Endothelial cell of umbilical vein (primary cell): ENCODE measurements around the gene PRUNE2. TPM values are rescaled to one million over a fixed set of nuclear protein-coding genes. Genes with fewer than 3 reads are reported as not detected.

Experiments
- BruUV-seq: library from RNA; stranded (reverse); fragments of 400-500 nt; replicated peaks from 2 replicates; lab custom pipeline; 2021; lab: Mats Ljungman, UMichigan
- CTCF ChIA-PET: fragments of 300-600, 350-600 bp; sonication (Branson Sonifier 250); formaldehyde crosslinking; loops from one replicate; lab custom pipeline; 2021; ENCODE audit warnings: antibody characterized with exemption, inconsistent platforms; lab: Charles Lee
- POLR2A ChIA-PET: fragments of 300-600, 350-600 bp; sonication (Branson Sonifier 250); formaldehyde crosslinking; loops from one replicate; lab custom pipeline; 2021; ENCODE audit warnings: antibody characterized with exemption, inconsistent platforms; lab: Charles Lee
- DNase-seq: peaks from one replicate; pipeline ENCODE4 v3.0.0-alpha.2; 2011; ENCODE audit warnings: low read depth, low spot score
- FAIRE-seq: peaks from 2 replicates; lab custom pipeline; 2011; peaks lifted over from hg19 to GRCh38; lab: Jason Lieb, UNC
- H2AFZ ChIP-seq: 2 replicates; pipeline ENCODE4 v1.6.0; 2012; ENCODE audit warnings: low read depth, low read length, control low read depth, inconsistent platforms
- H3K27ac ChIP-seq: 2 replicates; pipeline ENCODE4 v1.5.1; 2011; ENCODE audit warnings: low read depth, mild to moderate bottlenecking, control low read depth, low read length, moderate library complexity; ENCODE audit not compliant: insufficient read depth
- H3K27me3 ChIP-seq, 2 experiments: 2 replicates each; pipeline versions ENCODE4 v1.6.0 to v1.6.1; 2011; ENCODE audit warnings: low read length in 2 of 2, mixed read lengths in 1 of 2; ENCODE audit not compliant: control insufficient read depth in 2 of 2, insufficient read depth in 2 of 2
- H3K36me3 ChIP-seq, 2 experiments: 2 replicates in 1 of 2; 3 replicates in 1 of 2; pipeline ENCODE4 v1.5.1; 2011; ENCODE audit warnings: low read length in 2 of 2, mild to moderate bottlenecking in 1 of 2, moderate library complexity in 1 of 2; ENCODE audit not compliant: control insufficient read depth in 2 of 2, insufficient read depth in 2 of 2; ENCODE audit errors: extremely low read depth in 1 of 2
- H3K4me1 ChIP-seq: 3 replicates; pipeline ENCODE4 v1.5.1; 2011; ENCODE audit warnings: mild to moderate bottlenecking, low read length; ENCODE audit not compliant: control insufficient read depth, insufficient read depth; ENCODE audit errors: extremely low read depth
- H3K4me2 ChIP-seq: 2 replicates; pipeline ENCODE4 v1.6.1; 2011; ENCODE audit warnings: low read length, control low read depth, mixed read lengths; ENCODE audit not compliant: insufficient read depth
- H3K4me3 ChIP-seq, 3 experiments: fragments of 200-600 bp in 1 of 3; sonication (generic), shearing (Covaris generic) in 1 of 3; replicated peaks in 1 of 3; 2 replicates each; pipeline ENCODE4 v1.5.1; 2011 to 2016; ENCODE audit warnings: control low read depth in 3 of 3, low read length in 3 of 3, mild to moderate bottlenecking in 2 of 3, inconsistent platforms in 1 of 3, low read depth in 1 of 3, moderate library complexity in 1 of 3; ENCODE audit not compliant: insufficient read depth in 1 of 3
- H3K79me2 ChIP-seq: 2 replicates; pipeline ENCODE4 v1.6.0; 2012; ENCODE audit warnings: low read length, inconsistent platforms; ENCODE audit not compliant: control insufficient read depth, insufficient read depth
- H3K9ac ChIP-seq: replicated peaks from 2 replicates; pipeline ENCODE3; 2011; ENCODE audit warnings: low read length, control low read depth; ENCODE audit not compliant: insufficient read depth; ENCODE audit errors: extremely low read depth
- H3K9me1 ChIP-seq: replicated peaks from 3 replicates; pipeline ENCODE4 v1.6.0; 2011; ENCODE audit warnings: mild to moderate bottlenecking, low read length; ENCODE audit not compliant: control insufficient read depth, insufficient read depth; ENCODE audit errors: extremely low read depth
- H3K9me3 ChIP-seq: replicated peaks from 2 replicates; pipeline ENCODE4 v1.5.1; 2012; ENCODE audit warnings: low read length, inconsistent platforms; ENCODE audit not compliant: control insufficient read depth, insufficient read depth
- H4K20me1 ChIP-seq: replicated peaks from 2 replicates; pipeline ENCODE3; 2011; ENCODE audit warnings: mild to moderate bottlenecking, low read length; ENCODE audit not compliant: control insufficient read depth, insufficient read depth; ENCODE audit errors: extremely low read depth
- EZH2 ChIP-seq: IDR thresholded peaks from 2 replicates; pipeline ENCODE4 v1.6.1; 2012; ENCODE audit warnings: borderline replicate concordance, low read depth, mild to moderate bottlenecking, moderate library complexity, low read length, inconsistent platforms; ENCODE audit not compliant: severe bottlenecking
- FOS ChIP-seq: IDR thresholded peaks from 2 replicates; pipeline ENCODE4 v1.6.1; 2011; ENCODE audit warnings: mild to moderate bottlenecking, low read length, moderate library complexity, borderline replicate concordance; ENCODE audit not compliant: insufficient read depth
- GATA2 ChIP-seq: IDR thresholded peaks from 2 replicates; pipeline ENCODE4 v1.7.0; 2011; ENCODE audit warnings: low read depth, mild to moderate bottlenecking, moderate library complexity, mixed read lengths, low read length; ENCODE audit not compliant: insufficient read length, insufficient read depth
- JUN ChIP-seq: IDR thresholded peaks from 2 replicates; pipeline ENCODE4 v1.6.1; 2011; ENCODE audit warnings: borderline replicate concordance, low read depth; ENCODE audit not compliant: insufficient read length, insufficient read depth
- MYC ChIP-seq: IDR thresholded peaks from one replicate; pipeline ENCODE4 v1.6.1; 2011; ENCODE audit warnings: mild to moderate bottlenecking, low read depth, low read length
- POLR2A ChIP-seq: IDR thresholded peaks from 2 replicates; pipeline ENCODE4 v1.6.1; 2012; ENCODE audit warnings: low read depth, mild to moderate bottlenecking, control low read depth, low read length
- POLR2AphosphoS5 ChIP-seq: IDR thresholded peaks from 2 replicates; pipeline ENCODE4 v1.6.1; 2012; ENCODE audit warnings: low read depth, mild to moderate bottlenecking, control low read depth, low read length, moderate library complexity; ENCODE audit not compliant: insufficient read depth
- dilution Hi-C: fragments of 300-500 bp; cut with MboI; formaldehyde crosslinking; loops from one replicate; pipeline ENCODE4 v1.15.0; 2019; ENCODE audit warnings: low sequenced_read_pairs; ENCODE audit not compliant: extremely low pct_ligation_motif_present
- intact Hi-C: fragments of 100-400 bp; cut with micrococcal nuclease; formaldehyde crosslinking; loops from one replicate; pipeline ENCODE4 v1.10.0; 2022
- polyA plus RNA-seq, 4 experiments: library from polyadenylated mRNA; depleted of rRNA in 3 of 4; stranded (reverse) in 3 of 4; unstranded in 1 of 4; fragments of >200 nt; gene quantifications; 2 replicates each; pipeline versions ENCODE4 v1.2.1 to v1.2.3, GENCODE V29; 2011 to 2012; ENCODE audit warnings: missing spikeins in 1 of 4
- total RNA-seq: library from RNA; stranded (reverse); gene quantifications from 2 replicates; pipeline ENCODE4 v1.2.3, GENCODE V29; 2021
- TF ChIP-seq, protein P1 (sequence below), 2 donors: IDR thresholded peaks; 1 replicate in 1 of 2; 2 replicates in 1 of 2; pipeline ENCODE4 v1.5.1; 2011; ENCODE audit warnings: low read length in 2 of 2, mild to moderate bottlenecking in 2 of 2, moderate library complexity in 2 of 2, control low read depth in 1 of 2, inconsistent platforms in 1 of 2, low read depth in 1 of 2; ENCODE audit not compliant: insufficient read depth in 1 of 2; ENCODE audit errors: extremely low read depth in 1 of 2
- TF ChIP-seq, protein P2 (sequence below): IDR thresholded peaks from 2 replicates; pipeline ENCODE4 v1.6.1; 2011; ENCODE audit not compliant: insufficient read depth, insufficient read length

The PRUNE2 gene
- total and polyA plus RNA-seq, 2 donors (not counting 3 experiments of a cell fraction or from before 2014, with no cell fraction given), result 15.8 to 21.7 TPM

GRCh38 chr9:76894198-76894597, 11.7 kb downstream of the PRUNE2 start:
- Histone ChIP-seq H2AFZ (no peak overlapping the region), H3K4me3 (no peak overlapping the region), H3K27ac (no peak overlapping the region), H3K9me3 (no peaks in the 10 kb centered on the region), H3K79me2 (no peaks in the 10 kb centered on the region), H3K4me2 (no peak overlapping the region), H3K9me1 (no peaks in the 10 kb centered on the region), H3K27me3 (peaks cover 2 to 3% of the 10 kb centered on the region in 2 experiments), H3K4me1 (no peaks in the 10 kb centered on the region), H3K36me3 (no peaks in the 10 kb centered on the region), H4K20me1 (no peaks in the 10 kb centered on the region), H3K9ac (no peak overlapping the region)
- POLR2A ChIA-PET, result interaction anchor here (0.6 kb wide), 1 partner anchor 13 kb away, joined by 5 read pairs; no protein-coding TSS in a partner anchor
- CTCF ChIA-PET, result no interaction called here
- intact Hi-C loops (no loop called here), dilution Hi-C loops (no loop called here)
- DNase-seq, result no peak
- no TSS peak for BruUV-seq
- TF ChIP-seq MYC (no peak), POLR2A (no peak), FOS (no peak), POLR2AphosphoS5 (no peak), JUN (no peak), EZH2 (no peak), GATA2 (no peak)
- TF ChIP-seq, protein P1, sequence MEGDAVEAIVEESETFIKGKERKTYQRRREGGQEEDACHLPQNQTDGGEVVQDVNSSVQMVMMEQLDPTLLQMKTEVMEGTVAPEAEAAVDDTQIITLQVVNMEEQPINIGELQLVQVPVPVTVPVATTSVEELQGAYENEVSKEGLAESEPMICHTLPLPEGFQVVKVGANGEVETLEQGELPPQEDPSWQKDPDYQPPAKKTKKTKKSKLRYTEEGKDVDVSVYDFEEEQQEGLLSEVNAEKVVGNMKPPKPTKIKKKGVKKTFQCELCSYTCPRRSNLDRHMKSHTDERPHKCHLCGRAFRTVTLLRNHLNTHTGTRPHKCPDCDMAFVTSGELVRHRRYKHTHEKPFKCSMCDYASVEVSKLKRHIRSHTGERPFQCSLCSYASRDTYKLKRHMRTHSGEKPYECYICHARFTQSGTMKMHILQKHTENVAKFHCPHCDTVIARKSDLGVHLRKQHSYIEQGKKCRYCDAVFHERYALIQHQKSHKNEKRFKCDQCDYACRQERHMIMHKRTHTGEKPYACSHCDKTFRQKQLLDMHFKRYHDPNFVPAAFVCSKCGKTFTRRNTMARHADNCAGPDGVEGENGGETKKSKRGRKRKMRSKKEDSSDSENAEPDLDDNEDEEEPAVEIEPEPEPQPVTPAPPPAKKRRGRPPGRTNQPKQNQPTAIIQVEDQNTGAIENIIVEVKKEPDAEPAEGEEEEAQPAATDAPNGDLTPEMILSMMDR (IDR thresholded peaks at IDR 0.05; ENCODE audit: extremely low read depth in 1 of 2, insufficient read depth in 1 of 2, low read depth in 1 of 2, low read length in 2 of 2), result no peak
- TF ChIP-seq, protein P2, sequence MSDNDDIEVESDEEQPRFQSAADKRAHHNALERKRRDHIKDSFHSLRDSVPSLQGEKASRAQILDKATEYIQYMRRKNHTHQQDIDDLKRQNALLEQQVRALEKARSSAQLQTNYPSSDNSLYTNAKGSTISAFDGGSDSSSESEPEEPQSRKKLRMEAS, result no peak
- FAIRE-seq, result no peak
